Skeletal muscle tissue (tissue), 4 donors: ENCODE measurements around the gene YIF1A. TPM values are rescaled to one million over a fixed set of nuclear protein-coding genes. Genes with fewer than 3 reads are reported as not detected.

Experiments
- H3K27ac ChIP-seq: one replicate; pipeline ENCODE4 v1.7.0; 2013; ENCODE audit warnings: mild to moderate bottlenecking, low read depth, low read length, inconsistent platforms
- H3K27me3 ChIP-seq, 3 donors: one replicate each; pipeline ENCODE4 v1.7.0; 2013; ENCODE audit warnings: low read length in 3 of 3; ENCODE audit not compliant: control insufficient read depth in 3 of 3, insufficient read depth in 3 of 3
- H3K36me3 ChIP-seq, 3 donors: one replicate each; pipeline ENCODE4 v1.7.0; 2013; ENCODE audit warnings: low read length in 3 of 3; ENCODE audit not compliant: control insufficient read depth in 3 of 3, insufficient read depth in 3 of 3
- H3K4me1 ChIP-seq, 3 donors: one replicate each; pipeline ENCODE4 v1.7.0; 2013; ENCODE audit warnings: low read length in 3 of 3, mild to moderate bottlenecking in 3 of 3; ENCODE audit not compliant: control insufficient read depth in 3 of 3, insufficient read depth in 3 of 3
- H3K4me3 ChIP-seq, 3 donors: one replicate each; pipeline ENCODE4 v1.7.0; 2013; ENCODE audit warnings: low read length in 3 of 3
- H3K9ac ChIP-seq, 3 donors: one replicate each; pipeline ENCODE4 v1.7.0; 2013; ENCODE audit warnings: low read length in 3 of 3, mild to moderate bottlenecking in 3 of 3, moderate library complexity in 2 of 3, low read depth in 1 of 3
- H3K9me3 ChIP-seq, 3 donors: one replicate each; pipeline ENCODE4 v1.7.0; 2013; ENCODE audit warnings: low read length in 3 of 3; ENCODE audit not compliant: control insufficient read depth in 3 of 3
- total RNA-seq: library from RNA; depleted of rRNA; stranded (reverse); fragments of >200 nt; gene quantifications from one replicate; pipeline ENCODE4 v1.2.3, GENCODE V29; 2014
- donor health status: Osteomylitis.

The YIF1A gene
- total RNA-seq, 1 donor from 2014 or later = 57.4 TPM

DNA sequence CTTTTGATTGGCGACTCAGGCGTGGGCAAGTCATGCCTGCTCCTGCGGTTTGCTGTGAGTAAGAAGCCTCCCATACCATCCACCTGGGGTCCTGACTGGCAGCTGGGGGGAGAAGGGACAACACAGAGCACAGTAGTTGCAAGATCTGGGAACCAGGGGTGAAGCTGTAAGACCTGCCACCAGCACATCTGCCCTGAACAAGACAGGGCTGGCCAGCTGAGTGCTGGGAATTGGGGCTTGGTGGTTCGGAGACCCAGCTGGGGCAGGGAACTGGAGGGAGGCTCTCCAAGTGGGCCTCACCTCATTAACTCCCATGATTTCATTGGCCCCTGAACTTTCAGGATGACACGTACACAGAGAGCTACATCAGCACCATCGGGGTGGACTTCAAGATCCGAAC, 17.1 kb downstream of the YIF1A start:
- H3K9ac ChIP-seq = peak overlapping the region in 1 of 3 donors; percentile 16
- H3K4me3 ChIP-seq = no peak overlapping the region
- H3K36me3 ChIP-seq = peaks cover 44 to 54% (median 47%) of the 10 kb centered on the region in 3 donors
- H3K27me3 ChIP-seq = no peaks in the 10 kb centered on the region
- H3K4me1 ChIP-seq = peaks cover 20 to 36% (median 26%) of the 10 kb centered on the region in 3 donors
- no peak overlapping the region for H3K27ac ChIP-seq
- H3K9me3 ChIP-seq = no peaks in the 10 kb centered on the region

- peak overlapping the region; percentile 87 for H3K27ac ChIP-seq
- no peaks in the 10 kb centered on the region for H3K27me3 ChIP-seq
- H3K9me3 ChIP-seq = no peaks in the 10 kb centered on the region
- H3K4me3 ChIP-seq = peak overlapping the region; percentile 86 to 96 (median 95)
- peak overlapping the region; percentile 96 to 99 (median 97) for H3K9ac ChIP-seq
- H3K4me1 ChIP-seq = peaks cover 21 to 42% (median 30%) of the 10 kb centered on the region in 3 donors
- peaks cover 34 to 40% (median 38%) of the 10 kb centered on the region in 3 donors for H3K36me3 ChIP-seq
These were observed 19.7 kb downstream of the YIF1A start for GRCh38 chr11:66268952-66269905.

GRCh38 chr11:66268244-66268951, 20.5 kb downstream of the YIF1A start, which contains the start of gene RAB1B:
RAB1B (plus strand) TSS chr11:66268639; CDS start chr11:66268680, 41 bp downstream.
- H3K36me3 ChIP-seq = peaks cover 28 to 36% (median 33%) of the 10 kb centered on the region in 3 donors
- H3K27ac ChIP-seq = peak within 1 kb of the TSS; percentile 87
- H3K9ac ChIP-seq = peak within 1 kb of the TSS; percentile 96 to 99 (median 97)
- peak within 1 kb of the TSS; percentile 86 to 96 (median 95) for H3K4me3 ChIP-seq
- H3K4me1 ChIP-seq = peaks cover 21 to 42% (median 30%) of the 10 kb centered on the region in 3 donors
- no peaks in the 10 kb centered on the region for H3K27me3 ChIP-seq
- no peaks in the 10 kb centered on the region for H3K9me3 ChIP-seq

DNA sequence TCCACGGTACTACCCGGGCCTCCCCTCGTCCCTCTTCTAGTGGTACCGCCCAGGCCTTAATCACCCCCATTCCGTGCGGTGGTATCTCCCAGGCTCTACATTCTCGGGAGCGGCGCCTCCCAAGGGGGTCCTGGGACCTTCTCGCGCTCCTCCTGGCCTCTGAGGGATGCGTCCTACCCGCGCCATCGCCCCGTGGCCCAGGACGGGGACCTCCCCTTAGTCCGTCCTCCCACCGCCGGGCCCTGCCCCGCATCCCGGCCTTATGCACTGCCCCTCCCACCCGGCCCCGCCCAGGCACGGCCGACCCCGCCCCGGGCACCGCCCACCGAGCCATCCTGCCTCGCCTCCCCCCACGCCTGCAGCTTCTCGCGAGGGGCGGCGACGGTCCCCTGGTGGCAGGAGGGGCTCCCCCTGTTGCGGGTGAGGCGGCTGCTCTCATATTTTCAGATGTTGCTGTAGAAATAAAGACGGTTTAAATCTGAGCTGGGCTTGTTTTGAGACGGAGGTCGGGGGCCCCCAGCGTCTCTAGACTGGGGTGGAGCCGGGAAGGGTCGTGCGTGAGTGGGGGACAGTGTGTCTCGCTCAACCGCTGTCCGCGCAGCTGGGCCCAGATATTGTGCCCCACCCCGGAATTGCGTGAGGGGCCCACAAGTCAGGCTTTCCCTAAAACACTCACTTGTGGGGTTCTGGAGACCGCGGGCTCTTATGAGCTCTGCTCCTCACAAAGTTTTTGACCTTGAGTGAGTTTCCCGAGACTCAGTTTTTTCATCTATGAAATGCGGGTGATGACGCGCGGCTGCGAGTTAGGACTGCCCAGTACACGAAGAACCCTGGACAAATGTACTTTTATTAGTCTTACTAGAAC, 21.3 kb downstream of the YIF1A start:
- Histone ChIP-seq H3K27ac (peak overlapping the region; percentile 87), H3K4me3 (peak overlapping the region; percentile 84 to 86 (median 85)), H3K36me3 (peaks cover 27 to 36% (median 31%) of the 10 kb centered on the region in 3 donors), H3K9me3 (no peaks in the 10 kb centered on the region), H3K27me3 (no peaks in the 10 kb centered on the region), H3K4me1 (peaks cover 21 to 42% (median 30%) of the 10 kb centered on the region in 3 donors), H3K9ac (peak overlapping the region; percentile 92 to 99 (median 96))

- Histone ChIP-seq H3K4me3 (peak overlapping the region; percentile 73 to 86 (median 85)), H3K27ac (peak overlapping the region; percentile 65), H3K9me3 (no peaks in the 10 kb centered on the region), H3K36me3 (peaks cover 26 to 36% (median 31%) of the 10 kb centered on the region in 3 donors), H3K27me3 (no peaks in the 10 kb centered on the region), H3K9ac (peak overlapping the region; percentile 70 to 77 (median 75)), H3K4me1 (peaks cover 21 to 42% (median 30%) of the 10 kb centered on the region in 3 donors)
These were observed 21.9 kb downstream of the YIF1A start for GRCh38 chr11:66267039-66267378.

GRCh38 chr11:66266378-66267038, 22.4 kb downstream of the YIF1A start:
- Histone ChIP-seq H3K9me3 (no peaks in the 10 kb centered on the region), H3K27ac (peak overlapping the region; percentile 65), H3K4me3 (peak overlapping the region; percentile 73 to 86 (median 85)), H3K36me3 (peaks cover 24 to 36% (median 31%) of the 10 kb centered on the region in 3 donors), H3K9ac (peak overlapping the region; percentile 70 to 77 (median 75)), H3K27me3 (no peaks in the 10 kb centered on the region), H3K4me1 (peaks cover 21 to 39% (median 30%) of the 10 kb centered on the region in 3 donors)

- no peak overlapping the region for H3K9ac ChIP-seq
- no peaks in the 10 kb centered on the region for H3K27me3 ChIP-seq
- H3K4me1 ChIP-seq = peaks cover 21 to 37% (median 29%) of the 10 kb centered on the region in 3 donors
- no peaks in the 10 kb centered on the region for H3K9me3 ChIP-seq
- H3K27ac ChIP-seq = no peak overlapping the region
- peaks cover 29 to 38% (median 34%) of the 10 kb centered on the region in 3 donors for H3K36me3 ChIP-seq
- H3K4me3 ChIP-seq = no peak overlapping the region
These were observed 23.2 kb downstream of the YIF1A start for GRCh38 chr11:66265531-66266377.

- no peak overlapping the region for H3K27ac ChIP-seq
- H3K9me3 ChIP-seq = no peaks in the 10 kb centered on the region
- H3K9ac ChIP-seq = no peak overlapping the region
- H3K27me3 ChIP-seq = no peaks in the 10 kb centered on the region
- no peak overlapping the region for H3K4me3 ChIP-seq
- peaks cover 27 to 38% (median 34%) of the 10 kb centered on the region in 3 donors for H3K36me3 ChIP-seq
- peaks cover 15 to 29% (median 22%) of the 10 kb centered on the region in 3 donors for H3K4me1 ChIP-seq
These were observed 24.0 kb downstream of the YIF1A start for GRCh38 chr11:66264914-66265313.
